Neural progenitor cell (in vitro differentiated cells): ENCODE data around the gene SIRPA. TPM values are rescaled to one million over a fixed set of nuclear protein-coding genes. Genes with fewer than 3 reads are reported as not detected.

Experiments
- DNase-seq: peaks from one replicate; pipeline ENCODE4 v3.0.0-alpha.2; 2016; ENCODE audit warnings: low spot score
- H2AFZ ChIP-seq: fragments of 200-600 bp; sonication (generic); replicated peaks from 2 replicates; pipeline ENCODE4 v1.6.1; 2016; ENCODE audit warnings: antibody characterized with exemption
- H3F3A ChIP-seq: fragments of 200-600 bp; sonication (generic); 2 replicates; pipeline ENCODE4 v1.6.1; 2016; ENCODE audit warnings: antibody characterized with exemption, low read depth
- H3K27ac ChIP-seq: fragments of 200-600 bp; sonication (generic); 2 replicates; pipeline ENCODE4 v1.5.1; 2016; ENCODE audit warnings: mild to moderate bottlenecking
- H3K27me3 ChIP-seq: fragments of 200-600 bp; sonication (generic); 2 replicates; pipeline ENCODE4 v1.6.1; 2016; ENCODE audit warnings: mild to moderate bottlenecking, moderate library complexity
- H3K36me3 ChIP-seq: fragments of 200-600 bp; sonication (generic); 2 replicates; pipeline ENCODE4 v1.5.1; 2016
- H3K4me1 ChIP-seq: fragments of 200-600 bp; sonication (generic); 2 replicates; pipeline ENCODE4 v1.6.1; 2016; ENCODE audit warnings: mixed run types
- H3K4me2 ChIP-seq: fragments of 200-600 bp; sonication (generic); 2 replicates; pipeline ENCODE4 v1.6.1; 2016
- H3K4me3 ChIP-seq: fragments of 200-600 bp; sonication (generic); 2 replicates; pipeline ENCODE4 v1.5.1; 2016
- H3K79me2 ChIP-seq: fragments of 200-600 bp; sonication (generic); 2 replicates; pipeline ENCODE4 v1.6.1; 2016; ENCODE audit warnings: low read depth
- H3K9ac ChIP-seq: fragments of 200-600 bp; sonication (generic); 2 replicates; pipeline ENCODE4 v1.6.1; 2016
- H3K9me3 ChIP-seq: fragments of 200-600 bp; sonication (generic); 2 replicates; pipeline ENCODE4 v1.5.1; 2016; ENCODE audit warnings: low read depth
- H4K20me1 ChIP-seq: fragments of 200-600 bp; sonication (generic); 2 replicates; pipeline ENCODE4 v1.6.1; 2016; ENCODE audit warnings: low read depth
- H3K27ac Mint-ChIP-seq: 3 replicates; pipeline ENCODE4 v1.8.0; 2021; ENCODE audit warnings: mixed read lengths
- H3K27me3 Mint-ChIP-seq: 2 replicates; pipeline ENCODE4 v1.8.0; 2022; ENCODE audit warnings: low read depth, mild to moderate bottlenecking, inconsistent platforms, moderate library complexity, mixed read lengths; ENCODE audit not compliant: insufficient read depth
- H3K36me3 Mint-ChIP-seq: 3 replicates; pipeline ENCODE4 v1.8.0; 2021; ENCODE audit warnings: mixed read lengths
- H3K4me1 Mint-ChIP-seq: 3 replicates; pipeline ENCODE4 v1.8.0; 2021; ENCODE audit warnings: mixed read lengths
- H3K4me3 Mint-ChIP-seq: 3 replicates; pipeline ENCODE4 v1.8.0; 2021; ENCODE audit warnings: mild to moderate bottlenecking, moderate library complexity, mixed read lengths
- H3K9me3 Mint-ChIP-seq: 3 replicates; pipeline ENCODE4 v1.8.0; 2020; ENCODE audit warnings: mixed read lengths
- EZH2 ChIP-seq: fragments of 200-600 bp; sonication (generic); IDR thresholded peaks from 2 replicates; pipeline ENCODE4 v1.6.1; 2017; ENCODE audit warnings: antibody characterized with exemption, mild to moderate bottlenecking, moderate library complexity
- EZH2phosphoT487 ChIP-seq: fragments of 200-600 bp; sonication (generic); IDR thresholded peaks from 2 replicates; pipeline ENCODE4 v1.6.1; 2017; ENCODE audit warnings: antibody characterized with exemption
- total RNA-seq: library from RNA; depleted of rRNA; stranded (reverse); fragments of >200 nt; gene quantifications from 2 replicates; pipeline ENCODE4 v1.2.3, GENCODE V29; 2015; ENCODE audit warnings: low replicate concordance
- TF ChIP-seq, protein P1 (sequence below): fragments of 200-600 bp; sonication (generic); IDR thresholded peaks from 2 replicates; pipeline ENCODE4 v1.5.1; 2017; ENCODE audit warnings: antibody characterized with exemption, mild to moderate bottlenecking

Gene SIRPA
- total RNA-seq, 1 donor from 2014 or later = 5.1 TPM

DNA sequence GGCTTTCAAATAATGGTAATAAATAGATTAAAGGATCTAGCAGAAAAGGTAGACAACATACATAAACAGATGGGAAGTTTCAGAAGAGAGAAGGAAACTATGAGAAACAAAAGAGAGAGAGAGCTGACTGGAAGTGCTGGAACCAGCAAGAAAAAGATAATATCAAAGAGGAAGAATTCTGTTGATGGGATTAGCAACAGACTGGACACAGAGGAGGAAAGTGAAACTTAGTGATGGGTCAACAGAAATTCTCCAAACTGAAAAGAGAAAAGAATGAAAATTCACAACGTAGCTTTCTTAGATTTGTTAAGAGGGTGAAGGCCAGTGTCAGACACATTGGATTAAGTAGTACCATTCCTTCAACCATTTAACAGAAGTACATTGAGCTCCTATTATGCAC lies 48.3 kb upstream of the SIRPA start:
- Mint-ChIP-seq H3K27ac (no peak overlapping the region), H3K27me3 (peaks cover 5% of the 10 kb centered on the region), H3K4me3 (no peak overlapping the region), H3K36me3 (no peaks in the 10 kb centered on the region), H3K4me1 (peaks cover 6% of the 10 kb centered on the region), H3K9me3 (peaks cover 4% of the 10 kb centered on the region)
- Histone ChIP-seq H2AFZ (no peak overlapping the region), H3K36me3 (no peaks in the 10 kb centered on the region), H3K79me2 (no peaks in the 10 kb centered on the region), H3K4me3 (no peak overlapping the region), H3F3A (peaks cover 4% of the 10 kb centered on the region), H3K27ac (no peak overlapping the region), H4K20me1 (no peaks in the 10 kb centered on the region), H3K27me3 (no peaks in the 10 kb centered on the region), H3K9me3 (no peaks in the 10 kb centered on the region), H3K4me1 (peaks cover 8% of the 10 kb centered on the region), H3K4me2 (no peak overlapping the region), H3K9ac (no peak overlapping the region)
- no peak for DNase-seq
- TF ChIP-seq EZH2phosphoT487 = no peak
- TF ChIP-seq, protein P1, sequence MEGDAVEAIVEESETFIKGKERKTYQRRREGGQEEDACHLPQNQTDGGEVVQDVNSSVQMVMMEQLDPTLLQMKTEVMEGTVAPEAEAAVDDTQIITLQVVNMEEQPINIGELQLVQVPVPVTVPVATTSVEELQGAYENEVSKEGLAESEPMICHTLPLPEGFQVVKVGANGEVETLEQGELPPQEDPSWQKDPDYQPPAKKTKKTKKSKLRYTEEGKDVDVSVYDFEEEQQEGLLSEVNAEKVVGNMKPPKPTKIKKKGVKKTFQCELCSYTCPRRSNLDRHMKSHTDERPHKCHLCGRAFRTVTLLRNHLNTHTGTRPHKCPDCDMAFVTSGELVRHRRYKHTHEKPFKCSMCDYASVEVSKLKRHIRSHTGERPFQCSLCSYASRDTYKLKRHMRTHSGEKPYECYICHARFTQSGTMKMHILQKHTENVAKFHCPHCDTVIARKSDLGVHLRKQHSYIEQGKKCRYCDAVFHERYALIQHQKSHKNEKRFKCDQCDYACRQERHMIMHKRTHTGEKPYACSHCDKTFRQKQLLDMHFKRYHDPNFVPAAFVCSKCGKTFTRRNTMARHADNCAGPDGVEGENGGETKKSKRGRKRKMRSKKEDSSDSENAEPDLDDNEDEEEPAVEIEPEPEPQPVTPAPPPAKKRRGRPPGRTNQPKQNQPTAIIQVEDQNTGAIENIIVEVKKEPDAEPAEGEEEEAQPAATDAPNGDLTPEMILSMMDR = no peak
- TF ChIP-seq EZH2 = no peak

DNA sequence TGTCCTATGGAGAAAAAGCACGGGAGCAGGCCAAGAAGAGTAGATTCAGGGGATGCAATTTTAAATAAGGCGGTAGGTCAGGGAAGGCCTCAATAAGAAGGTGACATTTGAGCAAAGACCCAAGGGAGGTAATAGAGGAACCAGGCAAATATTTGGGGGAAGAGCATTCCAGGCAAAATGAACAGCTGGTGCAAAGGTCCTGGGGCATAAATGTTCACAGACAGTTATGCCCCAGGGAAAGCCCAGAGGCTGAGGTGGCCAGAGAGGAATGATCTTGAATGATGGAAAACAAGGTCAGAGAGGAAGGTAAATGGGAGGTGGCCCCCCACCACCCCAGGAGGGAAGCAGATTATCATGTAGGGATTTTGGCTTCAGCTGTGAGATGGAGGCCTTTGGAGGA lies 47.4 kb upstream of the SIRPA start:
- Histone ChIP-seq H3K4me2 (no peak overlapping the region), H3K27me3 (no peaks in the 10 kb centered on the region), H2AFZ (no peak overlapping the region), H3K79me2 (no peaks in the 10 kb centered on the region), H3K9me3 (no peaks in the 10 kb centered on the region), H3K4me3 (no peak overlapping the region), H3K4me1 (peaks cover 8% of the 10 kb centered on the region), H3K9ac (no peak overlapping the region), H3K27ac (no peak overlapping the region), H3K36me3 (no peaks in the 10 kb centered on the region), H3F3A (peaks cover 4% of the 10 kb centered on the region), H4K20me1 (no peaks in the 10 kb centered on the region)
- peaks cover 5% of the 10 kb centered on the region for H3K27me3 Mint-ChIP-seq
- H3K36me3 Mint-ChIP-seq = no peaks in the 10 kb centered on the region
- peak overlapping the region; percentile 0 for H3K4me3 Mint-ChIP-seq
- H3K9me3 Mint-ChIP-seq = peaks cover 4% of the 10 kb centered on the region
- DNase-seq = no peak
- no peak overlapping the region for H3K27ac Mint-ChIP-seq
- TF ChIP-seq, protein P1 = no peak
- TF ChIP-seq EZH2 = no peak
- no peak for TF ChIP-seq EZH2phosphoT487
- H3K4me1 Mint-ChIP-seq = peaks cover 6% of the 10 kb centered on the region

DNA sequence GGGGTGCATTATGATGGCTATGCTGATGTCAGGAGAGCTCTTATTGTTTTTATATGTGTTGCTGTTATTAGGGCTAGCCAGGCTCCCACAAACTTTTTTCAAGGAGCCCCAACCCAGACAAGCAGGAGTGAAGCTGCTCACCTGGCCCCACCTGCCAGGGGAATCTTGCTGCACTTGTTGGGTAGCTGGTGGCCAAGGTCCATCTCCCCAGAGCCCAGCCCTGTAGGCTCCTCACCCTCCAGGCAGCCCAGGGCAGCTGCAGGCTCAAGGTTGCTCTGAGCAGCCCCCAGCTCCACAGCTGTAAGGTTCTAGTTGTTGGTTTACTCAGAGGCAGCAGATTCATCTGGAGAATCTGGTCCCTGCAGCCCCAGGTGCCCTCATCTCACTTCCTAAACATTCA lies 46.8 kb upstream of the SIRPA start:
- Mint-ChIP-seq H3K9me3 (peaks cover 4% of the 10 kb centered on the region), H3K27me3 (peaks cover 5% of the 10 kb centered on the region), H3K4me3 (no peak overlapping the region), H3K4me1 (peaks cover 6% of the 10 kb centered on the region), H3K27ac (no peak overlapping the region), H3K36me3 (no peaks in the 10 kb centered on the region)
- Histone ChIP-seq H3F3A (peaks cover 4% of the 10 kb centered on the region), H3K79me2 (no peaks in the 10 kb centered on the region), H2AFZ (no peak overlapping the region), H4K20me1 (no peaks in the 10 kb centered on the region), H3K4me3 (no peak overlapping the region), H3K9ac (no peak overlapping the region), H3K9me3 (no peaks in the 10 kb centered on the region), H3K27me3 (no peaks in the 10 kb centered on the region), H3K27ac (no peak overlapping the region), H3K36me3 (no peaks in the 10 kb centered on the region), H3K4me1 (peaks cover 8% of the 10 kb centered on the region), H3K4me2 (no peak overlapping the region)
- no peak for DNase-seq
- TF ChIP-seq EZH2phosphoT487 = no peak
- no peak for TF ChIP-seq EZH2
- TF ChIP-seq, protein P1 = no peak
